CD4-positive, CD25-positive, alpha-beta regulatory T cell (primary cell): Measurements from ENCODE around the gene YY2. TPM values are rescaled to one million over a fixed set of nuclear protein-coding genes. Genes with fewer than 3 reads are reported as not detected.
A peak's percentile ranks its signal among the peaks of the same experiment; 100 is the strongest.

ENCODE experiments used
- ATAC-seq, 2 donors: fragments of 150-1000 bp; cut with Tn5 transposase; one replicate each; pipeline ENCODE4 v1.10.0; 2021; ENCODE audit warnings: low read depth in 2 of 2, moderate number of reproducible peaks in 2 of 2, moderate library complexity in 1 of 2
- DNase-seq, 3 donors: peaks; one replicate each; pipeline versions ENCODE4 v3.0.0 to v3.0.0-alpha.2; 2012 to 2022; ENCODE audit warnings: mixed read lengths in 1 of 3
- H3K27ac ChIP-seq: one replicate; pipeline ENCODE4 v1.7.0; 2013; ENCODE audit warnings: mild to moderate bottlenecking, low read length; ENCODE audit not compliant: insufficient read depth, poor library complexity, severe bottlenecking
- H3K27me3 ChIP-seq: one replicate; pipeline ENCODE4 v1.7.0; 2013; ENCODE audit warnings: low read length; ENCODE audit not compliant: control insufficient read depth, insufficient read depth
- H3K36me3 ChIP-seq: one replicate; pipeline ENCODE4 v1.7.0; 2013; ENCODE audit warnings: mild to moderate bottlenecking, low read length, moderate library complexity; ENCODE audit not compliant: control insufficient read depth, insufficient read depth
- H3K4me1 ChIP-seq: 2 replicates; pipeline ENCODE4 v1.7.0; 2013; ENCODE audit warnings: mild to moderate bottlenecking, low read length; ENCODE audit not compliant: insufficient read depth, control insufficient read depth, poor library complexity, severe bottlenecking
- H3K4me3 ChIP-seq: one replicate; pipeline ENCODE4 v1.7.0; 2013; ENCODE audit warnings: low read depth, mild to moderate bottlenecking, low read length, moderate library complexity
- H3K9me3 ChIP-seq, 2 experiments: 1 replicate in 1 of 2; 2 replicates in 1 of 2; pipeline ENCODE4 v1.7.0; 2013; ENCODE audit warnings: low read length in 2 of 2, mild to moderate bottlenecking in 1 of 2, moderate library complexity in 1 of 2; ENCODE audit not compliant: control insufficient read depth in 2 of 2
- H3K27ac Mint-ChIP-seq, 3 donors: one replicate each; pipeline ENCODE4 v1.8.0; 2020 to 2022; ENCODE audit warnings: mild to moderate bottlenecking in 3 of 3, mixed read lengths in 3 of 3, moderate library complexity in 2 of 3
- H3K27me3 Mint-ChIP-seq: one replicate; pipeline ENCODE4 v1.8.0; 2022; ENCODE audit warnings: mild to moderate bottlenecking, mixed read lengths
- H3K36me3 Mint-ChIP-seq: one replicate; pipeline ENCODE4 v1.8.0; 2020; ENCODE audit warnings: mixed read lengths
- H3K4me1 Mint-ChIP-seq, 4 donors: one replicate each; pipeline ENCODE4 v1.8.0; 2020 to 2022; ENCODE audit warnings: mixed read lengths in 4 of 4, mild to moderate bottlenecking in 1 of 4
- H3K4me3 Mint-ChIP-seq, 4 donors: one replicate each; pipeline ENCODE4 v1.8.0; 2020 to 2022; ENCODE audit warnings: mild to moderate bottlenecking in 4 of 4, mixed read lengths in 4 of 4, moderate library complexity in 3 of 4
- H3K9me3 Mint-ChIP-seq, 7 donors: one replicate each; pipeline ENCODE4 v1.8.0; 2020 to 2022; ENCODE audit warnings: mixed read lengths in 7 of 7, mild to moderate bottlenecking in 3 of 7, moderate library complexity in 2 of 7
- polyA plus RNA-seq, 4 donors: library from polyadenylated mRNA; unstranded; fragments of 300-500 nt; fragmentation: Illumina TruSeq; gene quantifications; one replicate each; pipeline ENCODE4 v1.2.3, GENCODE V29; 2021
- total RNA-seq: library from RNA; stranded (reverse); gene quantifications from one replicate; pipeline ENCODE4 v1.2.3, GENCODE V29; 2022

Gene YY2
- total and polyA plus RNA-seq, 5 donors from 2014 or later: 0.49 to 0.81 (median 0.61) TPM

- Mint-ChIP-seq H3K27ac (no peak overlapping the region), H3K9me3 (peaks cover 0 to 3% (median 0%) of the 10 kb centered on the region in 7 donors), H3K4me1 (no peaks in the 10 kb centered on the region), H3K36me3 (no peaks in the 10 kb centered on the region), H3K27me3 (no peaks in the 10 kb centered on the region), H3K4me3 (no peak overlapping the region)
- Histone ChIP-seq H3K36me3 (no peaks in the 10 kb centered on the region), H3K4me1 (no peaks in the 10 kb centered on the region), H3K9me3 (no peaks in the 10 kb centered on the region), H3K4me3 (no peak overlapping the region), H3K27ac (no peak overlapping the region), H3K27me3 (no peaks in the 10 kb centered on the region)
- ATAC-seq (no peak), DNase-seq (no peak)
Observed at GRCh38 chrX:21831496-21831895, 24.3 kb upstream of the YY2 start.

DNA sequence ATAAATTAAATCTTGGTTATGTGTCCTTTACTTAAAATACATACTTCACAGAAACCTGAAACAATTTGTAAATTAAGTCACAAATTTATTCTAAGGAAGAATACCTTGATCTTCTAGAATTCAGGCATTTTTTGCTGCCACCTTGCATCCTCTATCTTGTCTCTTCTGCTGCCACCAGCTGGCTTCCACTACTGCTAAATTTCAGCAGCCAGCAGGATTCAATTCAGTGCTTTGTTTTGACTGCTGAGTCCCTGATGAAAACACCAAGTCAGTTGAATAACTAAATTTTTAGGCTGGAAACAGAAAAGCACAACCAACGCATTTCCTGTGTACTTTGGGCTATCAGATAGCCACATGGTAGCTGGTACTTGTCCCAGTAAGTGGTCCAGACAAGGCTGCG, 18.7 kb upstream of the YY2 start:
- Histone ChIP-seq H3K27me3 (no peaks in the 10 kb centered on the region), H3K4me1 (no peaks in the 10 kb centered on the region), H3K27ac (no peak overlapping the region), H3K36me3 (no peaks in the 10 kb centered on the region), H3K4me3 (no peak overlapping the region), H3K9me3 (no peaks in the 10 kb centered on the region)
- H3K4me3 Mint-ChIP-seq: no peak overlapping the region
- DNase-seq: no peak
- H3K27ac Mint-ChIP-seq: no peak overlapping the region
- H3K9me3 Mint-ChIP-seq: peaks cover 0 to 3% (median 0%) of the 10 kb centered on the region in 7 donors
- H3K27me3 Mint-ChIP-seq: peaks cover 4% of the 10 kb centered on the region
- ATAC-seq: no peak
- peaks cover 6 to 13% (median 7%) of the 10 kb centered on the region in 4 donors for H3K4me1 Mint-ChIP-seq
- no peaks in the 10 kb centered on the region for H3K36me3 Mint-ChIP-seq

- DNase-seq (peak in 1 of 3 donors; percentile 0), ATAC-seq (no peak)
- H3K9me3 ChIP-seq: no peaks in the 10 kb centered on the region
- Mint-ChIP-seq H3K9me3 (no peaks in the 10 kb centered on the region), H3K27me3 (peaks cover 4% of the 10 kb centered on the region), H3K27ac (peak overlapping the region; percentile 80 to 96 (median 94)), H3K36me3 (no peaks in the 10 kb centered on the region), H3K4me3 (peak overlapping the region; percentile 86 to 97 (median 92)), H3K4me1 (peaks cover 6 to 13% (median 7%) of the 10 kb centered on the region in 4 donors)
- H3K27me3 ChIP-seq: no peaks in the 10 kb centered on the region
- H3K4me3 ChIP-seq: peak overlapping the region; percentile 87
- peak overlapping the region; percentile 23 for H3K27ac ChIP-seq
- no peaks in the 10 kb centered on the region for H3K36me3 ChIP-seq
- H3K4me1 ChIP-seq: no peaks in the 10 kb centered on the region
Observed at GRCh38 chrX:21838937-21839333, 16.9 kb upstream of the YY2 start.

DNA sequence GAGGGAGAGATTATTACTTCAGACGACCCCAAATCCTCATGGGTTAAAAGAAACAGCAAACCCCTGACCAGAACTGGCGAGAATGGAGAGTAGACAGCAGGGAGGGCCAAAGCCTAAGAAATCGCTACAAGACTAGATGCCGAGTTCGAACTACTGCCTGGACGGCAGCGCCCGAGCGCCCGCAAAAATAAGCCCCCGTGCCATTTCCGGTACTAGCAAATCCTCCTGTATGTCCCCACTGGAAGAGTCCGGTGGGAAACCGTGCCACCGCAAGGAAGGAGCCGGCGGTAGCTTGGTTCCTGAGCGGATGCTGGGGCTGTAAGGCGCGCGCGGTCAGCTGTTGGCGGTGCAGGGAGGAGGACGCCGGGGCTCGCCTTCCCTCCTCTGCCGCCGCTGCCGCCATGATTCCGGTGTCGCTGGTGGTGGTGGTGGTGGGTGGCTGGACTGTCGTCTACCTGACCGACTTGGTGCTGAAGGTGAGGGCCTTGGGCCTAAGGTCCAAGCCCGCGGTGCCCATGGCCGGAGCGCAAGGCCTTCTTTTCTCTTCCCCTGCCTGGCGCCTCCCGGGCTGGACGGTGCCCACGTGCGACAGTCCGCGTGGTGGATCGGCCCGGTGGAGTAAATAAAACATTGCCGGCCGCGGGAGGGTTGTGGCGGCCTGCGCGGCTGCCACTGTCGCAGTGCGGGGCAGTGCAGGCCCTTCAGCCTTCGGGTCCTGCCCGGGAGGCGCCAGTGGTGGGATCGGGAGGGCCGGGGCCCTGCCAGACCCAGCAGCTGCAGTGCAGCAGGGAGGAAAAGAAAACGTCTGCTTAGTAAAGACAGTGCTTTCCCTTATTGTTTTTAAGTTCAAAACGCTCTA, 16.2 kb upstream of the YY2 start, which contains the start of gene MBTPS2:
Gene MBTPS2 (plus strand): TSS at position 284 of the 859 bp plus-strand sequence. CDS start 118 bp downstream, at position 402.
- H3K27ac Mint-ChIP-seq: peak within 1 kb of the TSS; percentile 80 to 96 (median 94)
- peak; percentile 68 to 92 (median 78) for DNase-seq
- H3K27ac ChIP-seq: peak within 1 kb of the TSS; percentile 23
- no peaks in the 10 kb centered on the region for H3K9me3 ChIP-seq
- ATAC-seq: peak; percentile 92 to 93
- no peaks in the 10 kb centered on the region for H3K9me3 Mint-ChIP-seq
- H3K4me3 ChIP-seq: peak within 1 kb of the TSS; percentile 87
- H3K4me1 Mint-ChIP-seq: peaks cover 6 to 13% (median 7%) of the 10 kb centered on the region in 4 donors
- no peaks in the 10 kb centered on the region for H3K36me3 ChIP-seq
- peaks cover 4% of the 10 kb centered on the region for H3K27me3 Mint-ChIP-seq
- H3K36me3 Mint-ChIP-seq: no peaks in the 10 kb centered on the region
- no peaks in the 10 kb centered on the region for H3K27me3 ChIP-seq
- H3K4me3 Mint-ChIP-seq: peak within 1 kb of the TSS; percentile 86 to 97 (median 92)
- H3K4me1 ChIP-seq: no peaks in the 10 kb centered on the region

DNA sequence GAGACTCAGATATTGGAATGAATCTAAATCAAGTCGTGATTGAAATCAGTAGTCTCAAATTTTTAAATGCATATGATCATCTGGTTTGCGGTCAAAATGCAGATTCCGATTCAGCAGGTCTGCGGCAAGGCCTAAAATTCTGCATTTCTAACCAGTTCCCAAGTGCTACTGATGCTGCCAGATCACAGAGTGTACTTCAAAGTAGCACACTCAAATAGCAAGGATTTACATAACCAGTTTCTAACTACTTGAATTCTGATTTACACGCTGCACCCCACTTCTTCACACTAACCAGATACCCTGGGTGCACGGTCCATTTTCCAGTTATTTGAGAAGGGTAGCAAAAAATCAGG, 15.6 kb upstream of the YY2 start:
- Histone ChIP-seq H3K4me1 (no peaks in the 10 kb centered on the region), H3K9me3 (no peaks in the 10 kb centered on the region), H3K4me3 (peak overlapping the region; percentile 80), H3K36me3 (peaks cover 4% of the 10 kb centered on the region), H3K27me3 (no peaks in the 10 kb centered on the region), H3K27ac (no peak overlapping the region)
- ATAC-seq (no peak), DNase-seq (peak in 1 of 3 donors; percentile 50)
- peaks cover 6 to 13% (median 7%) of the 10 kb centered on the region in 4 donors for H3K4me1 Mint-ChIP-seq
- H3K27ac Mint-ChIP-seq: peak overlapping the region; percentile 68 to 94 (median 80)
- H3K4me3 Mint-ChIP-seq: peak overlapping the region; percentile 86 to 97 (median 92)
- peaks cover 4% of the 10 kb centered on the region for H3K27me3 Mint-ChIP-seq
- no peaks in the 10 kb centered on the region for H3K36me3 Mint-ChIP-seq
- no peaks in the 10 kb centered on the region for H3K9me3 Mint-ChIP-seq

GRCh38 chrX:21843179-21843578, 12.6 kb upstream of the YY2 start:
- H3K4me3 ChIP-seq: no peak overlapping the region
- H3K4me1 ChIP-seq: no peaks in the 10 kb centered on the region
- H3K27me3 Mint-ChIP-seq: no peaks in the 10 kb centered on the region
- peaks cover 8% of the 10 kb centered on the region for H3K36me3 ChIP-seq
- H3K9me3 ChIP-seq: no peaks in the 10 kb centered on the region
- ATAC-seq: no peak
- H3K9me3 Mint-ChIP-seq: no peaks in the 10 kb centered on the region
- H3K27ac Mint-ChIP-seq: no peak overlapping the region
- H3K4me1 Mint-ChIP-seq: peaks cover 6 to 15% (median 7%) of the 10 kb centered on the region in 4 donors
- H3K27me3 ChIP-seq: no peaks in the 10 kb centered on the region
- H3K4me3 Mint-ChIP-seq: no peak overlapping the region
- no peak for DNase-seq
- H3K36me3 Mint-ChIP-seq: peaks cover 10% of the 10 kb centered on the region
- H3K27ac ChIP-seq: no peak overlapping the region

DNA sequence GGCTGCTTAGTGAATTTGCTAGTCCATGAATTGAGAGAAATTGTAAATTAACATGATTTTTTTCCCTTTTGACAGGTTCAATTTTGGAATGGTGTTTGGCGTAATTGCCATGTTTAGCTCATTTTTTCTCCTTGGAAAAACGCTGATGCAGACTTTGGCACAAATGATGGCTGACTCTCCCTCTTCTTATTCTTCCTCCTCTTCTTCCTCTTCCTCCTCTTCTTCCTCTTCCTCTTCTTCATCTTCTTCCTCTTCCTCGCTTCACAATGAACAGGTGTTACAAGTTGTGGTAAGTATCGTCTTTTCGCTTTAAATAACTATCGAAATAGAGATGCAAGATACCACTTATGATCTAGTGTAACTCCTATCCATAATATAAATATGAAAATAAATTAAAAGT, 10.7 kb upstream of the YY2 start:
- H3K4me1 Mint-ChIP-seq: peaks cover 5 to 14% (median 6%) of the 10 kb centered on the region in 4 donors
- no peak for ATAC-seq

More for the DNA sequence above, 10.7 kb upstream of the YY2 start:
- H3K36me3 ChIP-seq: peaks cover 8% of the 10 kb centered on the region
- no peaks in the 10 kb centered on the region for H3K27me3 ChIP-seq
- H3K27ac Mint-ChIP-seq: no peak overlapping the region
- H3K9me3 ChIP-seq: no peaks in the 10 kb centered on the region
- no peak overlapping the region for H3K4me3 ChIP-seq
- no peaks in the 10 kb centered on the region for H3K4me1 ChIP-seq
- no peak overlapping the region for H3K4me3 Mint-ChIP-seq
- no peak overlapping the region for H3K27ac ChIP-seq
- H3K27me3 Mint-ChIP-seq: no peaks in the 10 kb centered on the region
- DNase-seq: no peak
- H3K36me3 Mint-ChIP-seq: peaks cover 10% of the 10 kb centered on the region
- no peaks in the 10 kb centered on the region for H3K9me3 Mint-ChIP-seq
